Left ventricle myocardium inferior (tissue), 1 donor: ENCODE measurements around the gene IGFL1. TPM values are rescaled to one million over a fixed set of nuclear protein-coding genes. Genes with fewer than 3 reads are reported as not detected.
"Not testable (repeated sequence)": the region's sequence is repeated elsewhere in the genome, so short reads cannot be mapped to it uniquely, and the experiment has no call there.

Experiments
- DNase-seq: peaks from one replicate; pipeline ENCODE4 v3.0.0-alpha.2; 2020
- H3K27ac ChIP-seq: fragments of 200-600 bp; replicated peaks from 2 replicates; pipeline ENCODE4 v1.8.0; 2021
- H3K27me3 ChIP-seq: fragments of 200-600 bp; 2 replicates; pipeline ENCODE4 v1.8.0; 2021; ENCODE audit warnings: low read depth
- H3K36me3 ChIP-seq: fragments of 200-600 bp; 2 replicates; pipeline ENCODE4 v1.8.0; 2021
- H3K4me1 ChIP-seq: fragments of 200-600 bp; 2 replicates; pipeline ENCODE4 v1.8.0; 2021
- H3K4me3 ChIP-seq: fragments of 200-600 bp; 2 replicates; pipeline ENCODE4 v1.8.0; 2021; ENCODE audit warnings: mild to moderate bottlenecking, moderate library complexity
- H3K9me3 ChIP-seq: fragments of 200-600 bp; replicated peaks from 2 replicates; pipeline ENCODE4 v1.8.0; 2021
- CTCF ChIP-seq: fragments of 200-600 bp; IDR thresholded peaks from 2 replicates; pipeline ENCODE4 v1.8.0; 2021; ENCODE audit warnings: antibody characterized with exemption, mild to moderate bottlenecking, borderline replicate concordance
- intact Hi-C: fragments of 100-400 bp; cut with micrococcal nuclease; formaldehyde crosslinking; loops from one replicate; pipeline ENCODE4 v1.11.0; 2022
- long read RNA-seq: library from polyadenylated mRNA; unstranded; transcript quantifications from one replicate; pipeline ENCODE4 v2.0.0, GENCODE V29; 2021
- total RNA-seq: library from RNA; stranded (reverse); fragmentation: NEBNext Ultra II Directional; extraction: Animal tissue kit (Norgen Biotek cat#: 25700); gene quantifications from one replicate; pipeline ENCODE4 v1.2.1, GENCODE V29; 2021
- donor health status: DM: no; HTN: yes; CAD: no; lungs with severe emphysema.

The IGFL1 gene
- not detected for total RNA-seq
- long read RNA-seq = 0 reads

GRCh38 chr19:46229442-46229841, at the start of gene IGFL1:
Gene IGFL1, plus strand, starts transcription at chr19:46229742. Its CDS starts 33 bp downstream, at chr19:46229775.
- no peak for DNase-seq
- no peaks in the 10 kb centered on the region for H3K36me3 ChIP-seq
- H3K4me3 ChIP-seq = no peak within 1 kb of the TSS
- peaks cover 8% of the 10 kb centered on the region for H3K4me1 ChIP-seq
- intact Hi-C loops = no loop called here
- H3K9me3 ChIP-seq = no peaks in the 10 kb centered on the region
- no peak within 1 kb of the TSS for H3K27ac ChIP-seq
- peaks cover 72% of the 10 kb centered on the region for H3K27me3 ChIP-seq
- no peak for TF ChIP-seq CTCF

- Histone ChIP-seq H3K4me1 (no peaks in the 10 kb centered on the region), H3K4me3 (no peak overlapping the region), H3K27ac (no peak overlapping the region), H3K9me3 (no peaks in the 10 kb centered on the region), H3K27me3 (peaks cover 47% of the 10 kb centered on the region), H3K36me3 (no peaks in the 10 kb centered on the region)
- intact Hi-C loops = no loop called here
- TF ChIP-seq CTCF = no peak
- DNase-seq = no peak
Observed at GRCh38 chr19:46180701-46181387, 48.7 kb upstream of the IGFL1 start.

GRCh38 chr19:46181388-46181779, 48.2 kb upstream of the IGFL1 start:
- no peak overlapping the region for H3K4me3 ChIP-seq
- H3K36me3 ChIP-seq = no peaks in the 10 kb centered on the region
- intact Hi-C loops = no loop called here
- H3K27ac ChIP-seq = no peak overlapping the region
- no peaks in the 10 kb centered on the region for H3K9me3 ChIP-seq
- H3K4me1 ChIP-seq = no peaks in the 10 kb centered on the region
- peaks cover 45% of the 10 kb centered on the region for H3K27me3 ChIP-seq
- TF ChIP-seq CTCF = no peak
- no peak for DNase-seq

- TF ChIP-seq CTCF = no peak
- no peaks in the 10 kb centered on the region for H3K36me3 ChIP-seq
- peaks cover 34% of the 10 kb centered on the region for H3K27me3 ChIP-seq
- H3K27ac ChIP-seq = no peak overlapping the region
- H3K4me3 ChIP-seq = no peak overlapping the region
- H3K4me1 ChIP-seq = no peaks in the 10 kb centered on the region
- no peaks in the 10 kb centered on the region for H3K9me3 ChIP-seq
- no peak for DNase-seq
- intact Hi-C loops = no loop called here
Observed at GRCh38 chr19:46182476-46182875, 47.1 kb upstream of the IGFL1 start.

- peaks cover 38% of the 10 kb centered on the region for H3K27me3 ChIP-seq
- H3K36me3 ChIP-seq, H3K9me3 ChIP-seq, DNase-seq, H3K4me3 ChIP-seq, H3K4me1 ChIP-seq, intact Hi-C loops, H3K27ac ChIP-seq: not testable (repeated sequence)
Observed at GRCh38 chr19:46184775-46185710, 44.5 kb upstream of the IGFL1 start.
